Gastroesophageal sphincter (tissue), 4 donors: ENCODE data around the gene RBKS. TPM values are rescaled to one million over a fixed set of nuclear protein-coding genes. Genes with fewer than 3 reads are reported as not detected.

ENCODE experiments used
- ATAC-seq: fragments of 150-250 bp; one replicate; pipeline ENCODE4 v1.9.1; 2016; ENCODE audit warnings: mild to moderate bottlenecking, moderate library complexity
- H3K27ac ChIP-seq, 4 donors: fragments of 200-600 bp; sonication (generic) in 3 of 4; 1 replicate in 3 of 4; 2 replicates in 1 of 4; pipeline ENCODE4 v1.5.1; 2016 to 2019
- H3K27me3 ChIP-seq: fragments of 200-600 bp; sonication (generic); one replicate; pipeline ENCODE4 v1.5.1; 2019
- H3K36me3 ChIP-seq, 2 donors: fragments of 200-600 bp; sonication (generic); one replicate each; pipeline ENCODE4 v1.5.1; 2019; ENCODE audit warnings: control low read depth in 1 of 2
- H3K4me1 ChIP-seq, 3 donors: fragments of 200-600 bp; sonication (generic); 1 replicate in 2 of 3; 2 replicates in 1 of 3; pipeline ENCODE4 v1.5.1; 2016 to 2019; ENCODE audit warnings: control low read depth in 2 of 3
- H3K4me3 ChIP-seq, 2 donors: fragments of 200-600 bp; sonication (generic); one replicate each; pipeline ENCODE4 v1.5.1; 2019; ENCODE audit warnings: mild to moderate bottlenecking in 1 of 2, moderate library complexity in 1 of 2
- H3K9me3 ChIP-seq, 3 donors: fragments of 200-600 bp; sonication (generic); one replicate each; pipeline ENCODE4 v1.5.1; 2017 to 2019; ENCODE audit warnings: control low read depth in 2 of 3
- EP300 ChIP-seq: sonication (generic); formaldehyde crosslinking; IDR thresholded peaks from one replicate; pipeline ENCODE4 v1.6.1; 2017; ENCODE audit warnings: antibody characterized with exemption, mild to moderate bottlenecking
- POLR2A ChIP-seq, 2 donors: fragments of 450-650 bp; IDR thresholded peaks; one replicate each; pipeline ENCODE4 v1.6.1; 2017; ENCODE audit warnings: antibody characterized with exemption in 2 of 2, mild to moderate bottlenecking in 2 of 2, moderate library complexity in 1 of 2
- POLR2AphosphoS5 ChIP-seq: sonication (generic); formaldehyde crosslinking; IDR thresholded peaks from one replicate; pipeline ENCODE4 v1.6.1; 2017; ENCODE audit warnings: antibody characterized with exemption
- WGBS, 2 donors: methylation state at CpG; one replicate each; pipeline ENCODE4 v1.1.5; 2018; ENCODE audit warnings: low coverage in 1 of 2; 5-methylcytosine and 5-hydroxymethylcytosine counted together
- total RNA-seq, 4 donors: library from RNA; depleted of rRNA; stranded (reverse); fragments of >200 nt; gene quantifications; one replicate each; pipeline ENCODE4 v1.1.0, GENCODE V29; 2016
- TF ChIP-seq, protein P1 (sequence below), 4 experiments: fragments of 200-600 bp in 2 of 4; fragments of 450-650 bp in 2 of 4; sonication (generic) in 1 of 4; IDR thresholded peaks; one replicate each; pipeline ENCODE4 v1.5.1; 2017 to 2019; ENCODE audit warnings: antibody characterized with exemption in 4 of 4, mild to moderate bottlenecking in 2 of 4, moderate library complexity in 2 of 4

RBKS gene
- total RNA-seq, 4 donors from 2014 or later, result 0.81 to 2.4 (median 1.6) TPM

DNA sequence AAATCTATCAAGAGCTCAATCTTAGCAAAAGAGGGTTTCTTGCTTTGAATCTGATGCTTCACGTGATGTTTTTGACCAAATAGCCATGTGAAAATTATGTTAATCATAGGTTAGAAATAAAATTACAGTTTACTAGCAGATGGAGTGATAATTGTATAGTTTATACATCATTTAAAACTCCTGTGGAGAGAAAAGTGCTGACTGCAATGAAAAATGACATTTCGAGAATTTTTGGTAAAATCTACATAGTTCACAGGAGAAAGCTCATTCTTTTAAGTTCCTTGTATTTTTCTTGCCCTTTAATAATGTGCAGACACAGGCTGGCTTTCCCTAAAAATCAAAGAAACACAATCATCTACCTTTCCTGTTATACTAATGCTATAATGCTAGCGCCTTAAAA, 33.2 kb downstream of the RBKS start:
- TF ChIP-seq, protein P1, sequence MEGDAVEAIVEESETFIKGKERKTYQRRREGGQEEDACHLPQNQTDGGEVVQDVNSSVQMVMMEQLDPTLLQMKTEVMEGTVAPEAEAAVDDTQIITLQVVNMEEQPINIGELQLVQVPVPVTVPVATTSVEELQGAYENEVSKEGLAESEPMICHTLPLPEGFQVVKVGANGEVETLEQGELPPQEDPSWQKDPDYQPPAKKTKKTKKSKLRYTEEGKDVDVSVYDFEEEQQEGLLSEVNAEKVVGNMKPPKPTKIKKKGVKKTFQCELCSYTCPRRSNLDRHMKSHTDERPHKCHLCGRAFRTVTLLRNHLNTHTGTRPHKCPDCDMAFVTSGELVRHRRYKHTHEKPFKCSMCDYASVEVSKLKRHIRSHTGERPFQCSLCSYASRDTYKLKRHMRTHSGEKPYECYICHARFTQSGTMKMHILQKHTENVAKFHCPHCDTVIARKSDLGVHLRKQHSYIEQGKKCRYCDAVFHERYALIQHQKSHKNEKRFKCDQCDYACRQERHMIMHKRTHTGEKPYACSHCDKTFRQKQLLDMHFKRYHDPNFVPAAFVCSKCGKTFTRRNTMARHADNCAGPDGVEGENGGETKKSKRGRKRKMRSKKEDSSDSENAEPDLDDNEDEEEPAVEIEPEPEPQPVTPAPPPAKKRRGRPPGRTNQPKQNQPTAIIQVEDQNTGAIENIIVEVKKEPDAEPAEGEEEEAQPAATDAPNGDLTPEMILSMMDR (IDR thresholded peaks at IDR 0.05), result no peak
- no peak overlapping the region for H3K4me3 ChIP-seq
- ATAC-seq, result no peak
- no peaks in the 10 kb centered on the region for H3K36me3 ChIP-seq
- peaks cover 0 to 11% (median 0%) of the 10 kb centered on the region in 3 donors for H3K4me1 ChIP-seq
- H3K27ac ChIP-seq, result no peak overlapping the region
- no peaks in the 10 kb centered on the region for H3K27me3 ChIP-seq
- H3K9me3 ChIP-seq, result peaks cover 0 to 2% (median 0%) of the 10 kb centered on the region in 3 donors
- 75 to 96% methylated on average over 3 of the region's 3 CpGs for WGBS, 2 donors

DNA sequence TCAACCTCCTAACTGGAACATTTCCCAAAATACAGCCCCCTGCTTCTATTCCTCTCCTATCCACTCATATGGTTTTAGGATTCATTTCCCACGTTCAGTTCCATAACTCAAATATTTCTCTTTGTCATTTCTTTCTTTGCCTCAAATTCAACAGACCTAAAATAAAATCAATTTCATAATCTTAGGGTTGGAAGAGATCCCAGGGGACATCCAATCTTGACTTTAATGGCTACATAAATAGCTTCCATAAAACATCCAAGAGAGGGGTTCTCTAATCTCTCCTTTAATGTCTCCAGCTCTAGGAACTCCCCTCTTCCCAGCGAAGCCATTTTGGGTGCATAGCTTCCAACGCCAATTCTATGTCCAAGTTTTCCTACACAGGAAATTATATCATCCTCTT, 33.8 kb downstream of the RBKS start:
- no peak for ATAC-seq
- Histone ChIP-seq H3K36me3 (no peaks in the 10 kb centered on the region), H3K27ac (no peak overlapping the region), H3K9me3 (peaks cover 0 to 2% (median 0%) of the 10 kb centered on the region in 3 donors), H3K27me3 (no peaks in the 10 kb centered on the region), H3K4me3 (no peak overlapping the region), H3K4me1 (peaks cover 0 to 11% (median 0%) of the 10 kb centered on the region in 3 donors)
- no peak for TF ChIP-seq POLR2A (IDR thresholded peaks at IDR 0.05)
- TF ChIP-seq, protein P1 (IDR thresholded peaks at IDR 0.05), result no peak
- TF ChIP-seq POLR2AphosphoS5, result no peak
- TF ChIP-seq EP300, result no peak
- 51 to 52% methylated on average over 3 of the region's 3 CpGs for WGBS, 2 donors

- no peak overlapping the region for H3K27ac ChIP-seq
- TF ChIP-seq POLR2A (IDR thresholded peaks at IDR 0.05), result no peak
- TF ChIP-seq, protein P1 (IDR thresholded peaks at IDR 0.05), result no peak
- no peak for TF ChIP-seq POLR2AphosphoS5
- no peak for TF ChIP-seq EP300
- no peak overlapping the region for H3K4me3 ChIP-seq
- no peak for ATAC-seq
- H3K9me3 ChIP-seq, result peaks cover 0 to 2% (median 0%) of the 10 kb centered on the region in 3 donors
- peaks cover 0 to 11% (median 0%) of the 10 kb centered on the region in 3 donors for H3K4me1 ChIP-seq
- no peaks in the 10 kb centered on the region for H3K27me3 ChIP-seq
- H3K36me3 ChIP-seq, result no peaks in the 10 kb centered on the region
These were observed 34.7 kb downstream of the RBKS start for GRCh38 chr2:27855476-27855875.

GRCh38 chr2:27854229-27854862, 35.8 kb downstream of the RBKS start:
- no peak overlapping the region for H3K27ac ChIP-seq
- TF ChIP-seq POLR2A (IDR thresholded peaks at IDR 0.05), result no peak
- TF ChIP-seq EP300, result no peak
- no peak for TF ChIP-seq POLR2AphosphoS5
- TF ChIP-seq, protein P1 (IDR thresholded peaks at IDR 0.05), result no peak
- 59 to 65% methylated on average over 3 of the region's 3 CpGs for WGBS, 2 donors
- H3K36me3 ChIP-seq, result no peaks in the 10 kb centered on the region
- H3K4me3 ChIP-seq, result no peak overlapping the region
- H3K4me1 ChIP-seq, result peaks cover 0 to 11% (median 0%) of the 10 kb centered on the region in 3 donors
- no peaks in the 10 kb centered on the region for H3K27me3 ChIP-seq
- peaks cover 0 to 2% (median 0%) of the 10 kb centered on the region in 3 donors for H3K9me3 ChIP-seq
- ATAC-seq, result no peak

DNA sequence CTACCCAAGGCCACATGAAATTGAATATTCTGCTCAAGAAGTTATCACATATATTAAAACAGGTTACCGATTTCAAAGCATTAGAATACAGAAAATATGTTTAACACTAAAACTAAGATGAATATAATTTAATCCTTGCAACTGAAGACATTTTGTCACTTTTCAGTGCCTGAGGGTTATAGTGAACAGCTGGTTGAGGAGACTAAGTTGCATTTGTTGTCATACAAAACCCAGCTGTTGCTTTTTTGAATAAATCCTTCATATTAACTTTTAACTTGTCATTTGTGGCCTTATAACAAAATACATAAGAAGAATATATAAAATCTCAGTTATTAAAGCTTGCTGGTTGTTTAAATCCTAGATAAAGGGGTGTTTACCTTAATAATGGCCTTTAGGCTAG, 37.5 kb downstream of the RBKS start:
- H3K27ac ChIP-seq, result no peak overlapping the region
- H3K36me3 ChIP-seq, result no peaks in the 10 kb centered on the region
- 90 to 91% methylated on average over 1 of the region's 1 CpG for WGBS, 2 donors
- ATAC-seq, result no peak
- H3K27me3 ChIP-seq, result no peaks in the 10 kb centered on the region
- H3K4me3 ChIP-seq, result no peak overlapping the region
- TF ChIP-seq, protein P1 (IDR thresholded peaks at IDR 0.05), result no peak
- no peak for TF ChIP-seq EP300
- TF ChIP-seq POLR2A (IDR thresholded peaks at IDR 0.05), result no peak
- TF ChIP-seq POLR2AphosphoS5, result no peak
- H3K9me3 ChIP-seq, result no peaks in the 10 kb centered on the region
- peaks cover 0 to 11% (median 0%) of the 10 kb centered on the region in 3 donors for H3K4me1 ChIP-seq
